Caco-2 (cell line): ENCODE data around the gene OSM. TPM values are rescaled to one million over a fixed set of nuclear protein-coding genes. Genes with fewer than 3 reads are reported as not detected.

Source experiments
- BruUV-seq: library from RNA; stranded (reverse); fragments of 400-500 nt; replicated peaks from 2 replicates; lab custom pipeline; 2021; lab: Mats Ljungman, UMichigan
- CTCF ChIA-PET: fragments of 300-600 bp; sonication (Branson Sonifier 250); formaldehyde crosslinking; loops from one replicate; lab custom pipeline; 2022; ENCODE audit warnings: antibody characterized with exemption; lab: Charles Lee
- POLR2A ChIA-PET: fragments of 300-600 bp; sonication (Branson Sonifier 250); formaldehyde crosslinking; loops from one replicate; lab custom pipeline; 2022; ENCODE audit warnings: antibody characterized with exemption; lab: Charles Lee
- DNase-seq, 2 experiments: peaks; one replicate each; pipeline versions ENCODE4 v3.0.0 to v3.0.0-alpha.2; 2020 to 2022
- H3K27me3 ChIP-seq: replicated peaks from 2 replicates; pipeline ENCODE4 v1.6.0; 2011; ENCODE audit warnings: low read length; ENCODE audit not compliant: control insufficient read depth, insufficient read depth
- H3K36me3 ChIP-seq: 2 replicates; pipeline ENCODE4 v1.5.1; 2011; ENCODE audit warnings: low read length; ENCODE audit not compliant: control insufficient read depth, insufficient read depth
- H3K4me1 ChIP-seq: fragments of 250-450 bp; sonication (Bioruptor Pico); 2 replicates; pipeline ENCODE4 v1.5.1; 2020; ENCODE audit warnings: mild to moderate bottlenecking
- H3K4me3 ChIP-seq: 2 replicates; pipeline ENCODE4 v1.5.1; 2011; ENCODE audit warnings: low read depth, mild to moderate bottlenecking, control low read depth, low read length
- H3K9me3 ChIP-seq: fragments of 250-450 bp; sonication (Bioruptor Pico); 2 replicates; pipeline ENCODE4 v1.5.1; 2020; ENCODE audit warnings: mild to moderate bottlenecking, moderate library complexity
- H3K27ac Mint-ChIP-seq: one replicate; pipeline ENCODE4 v1.8.0; 2022; ENCODE audit warnings: mixed read lengths; ENCODE audit not compliant: unreplicated experiment
- H3K27me3 Mint-ChIP-seq: one replicate; pipeline ENCODE4 v1.8.0; 2022; ENCODE audit warnings: mixed read lengths; ENCODE audit not compliant: insufficient read depth, unreplicated experiment
- H3K36me3 Mint-ChIP-seq: one replicate; pipeline ENCODE4 v1.8.0; 2022; ENCODE audit warnings: mild to moderate bottlenecking, mixed read lengths; ENCODE audit not compliant: insufficient read depth, unreplicated experiment
- H3K4me1 Mint-ChIP-seq: one replicate; pipeline ENCODE4 v1.8.0; 2022; ENCODE audit warnings: low read depth, mixed read lengths; ENCODE audit not compliant: unreplicated experiment
- H3K4me3 Mint-ChIP-seq: one replicate; pipeline ENCODE4 v1.8.0; 2022; ENCODE audit warnings: mild to moderate bottlenecking, moderate library complexity, mixed read lengths; ENCODE audit not compliant: unreplicated experiment
- H3K9me3 Mint-ChIP-seq: one replicate; pipeline ENCODE4 v1.8.0; 2022; ENCODE audit warnings: mixed read lengths; ENCODE audit not compliant: unreplicated experiment
- intact Hi-C: fragments of 100-400 bp; cut with micrococcal nuclease; formaldehyde crosslinking; loops from one replicate; pipeline ENCODE4 v1.10.0; 2022; ENCODE audit not compliant: unreplicated experiment
- total RNA-seq: library from RNA; stranded (reverse); gene quantifications from 2 replicates; pipeline ENCODE4 v1.2.3, GENCODE V29; 2022
- TF ChIP-seq, protein P1 (sequence below), 2 experiments: fragments of 200-600 bp in 1 of 2; IDR thresholded peaks; 1 replicate in 1 of 2; 2 replicates in 1 of 2; pipeline versions ENCODE4 v1.5.1 to v1.8.0; 2011 to 2022; ENCODE audit warnings: antibody characterized with exemption in 1 of 2, control low read depth in 1 of 2, inconsistent platforms in 1 of 2, low read depth in 1 of 2, low read length in 1 of 2, mild to moderate bottlenecking in 1 of 2, moderate library complexity in 1 of 2; ENCODE audit not compliant: insufficient read depth in 1 of 2, severe bottlenecking in 1 of 2, unreplicated experiment in 1 of 2

Gene OSM
- total RNA-seq, 1 experiment from 2014 or later = not detected

DNA sequence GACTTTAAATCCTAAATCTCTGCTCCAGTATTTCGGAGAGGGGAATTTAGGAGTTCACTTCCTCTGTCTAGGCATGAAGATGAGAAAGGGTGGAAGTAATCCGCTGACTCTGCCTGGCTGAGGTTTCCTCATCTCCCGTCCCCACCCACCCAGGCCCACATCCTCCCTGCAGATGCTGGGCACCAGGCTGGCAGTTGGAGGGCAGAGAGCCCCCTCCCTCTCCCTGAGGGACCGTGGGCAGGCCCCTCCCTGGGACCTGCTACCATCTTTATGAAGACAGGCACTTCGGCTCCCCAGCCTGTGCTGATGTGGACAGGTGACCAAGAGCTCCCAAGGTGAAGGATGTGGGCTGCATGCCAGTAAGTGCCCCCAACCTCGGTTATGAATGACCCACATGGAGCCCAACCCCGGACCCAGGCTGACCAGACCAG lies 16.0 kb upstream of the OSM start:
- H3K4me1 Mint-ChIP-seq = peaks cover 16% of the 10 kb centered on the region
- no TSS peak for BruUV-seq
- no peak overlapping the region for H3K4me3 ChIP-seq

DNA sequence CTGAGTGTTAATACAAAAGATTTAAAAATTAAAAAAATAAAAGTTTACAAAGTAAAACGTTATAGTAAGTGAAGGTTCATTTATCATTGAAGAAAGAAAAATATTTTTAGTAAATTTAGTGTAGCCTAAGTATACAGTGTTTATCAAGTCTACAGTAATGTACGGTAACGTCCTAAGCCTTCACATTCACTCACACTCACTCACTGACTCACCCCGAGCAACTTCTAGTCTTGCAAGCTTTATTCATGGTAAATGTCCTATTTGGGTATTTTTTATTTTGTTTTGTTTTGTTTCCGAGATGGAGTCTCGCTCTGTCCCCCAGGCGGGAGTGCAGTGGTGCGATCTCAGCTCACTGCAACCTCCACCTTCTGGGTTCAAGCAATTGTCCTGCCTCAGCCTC lies 13.9 kb upstream of the OSM start:
- DNase-seq = no peak
- ChIA-PET CTCF (interaction anchor here (0.6 to 1.5 kb wide), 2 partner anchors 20 to 912 kb away, joined by 3 to 4 read pairs; no protein-coding TSS in a partner anchor), POLR2A (no interaction called here)
- H3K27me3 Mint-ChIP-seq = no peaks in the 10 kb centered on the region
- H3K4me1 ChIP-seq = peaks cover 19% of the 10 kb centered on the region
- peaks cover 17% of the 10 kb centered on the region for H3K4me1 Mint-ChIP-seq
- TF ChIP-seq, protein P1, sequence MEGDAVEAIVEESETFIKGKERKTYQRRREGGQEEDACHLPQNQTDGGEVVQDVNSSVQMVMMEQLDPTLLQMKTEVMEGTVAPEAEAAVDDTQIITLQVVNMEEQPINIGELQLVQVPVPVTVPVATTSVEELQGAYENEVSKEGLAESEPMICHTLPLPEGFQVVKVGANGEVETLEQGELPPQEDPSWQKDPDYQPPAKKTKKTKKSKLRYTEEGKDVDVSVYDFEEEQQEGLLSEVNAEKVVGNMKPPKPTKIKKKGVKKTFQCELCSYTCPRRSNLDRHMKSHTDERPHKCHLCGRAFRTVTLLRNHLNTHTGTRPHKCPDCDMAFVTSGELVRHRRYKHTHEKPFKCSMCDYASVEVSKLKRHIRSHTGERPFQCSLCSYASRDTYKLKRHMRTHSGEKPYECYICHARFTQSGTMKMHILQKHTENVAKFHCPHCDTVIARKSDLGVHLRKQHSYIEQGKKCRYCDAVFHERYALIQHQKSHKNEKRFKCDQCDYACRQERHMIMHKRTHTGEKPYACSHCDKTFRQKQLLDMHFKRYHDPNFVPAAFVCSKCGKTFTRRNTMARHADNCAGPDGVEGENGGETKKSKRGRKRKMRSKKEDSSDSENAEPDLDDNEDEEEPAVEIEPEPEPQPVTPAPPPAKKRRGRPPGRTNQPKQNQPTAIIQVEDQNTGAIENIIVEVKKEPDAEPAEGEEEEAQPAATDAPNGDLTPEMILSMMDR (IDR thresholded peaks at IDR 0.05; ENCODE audit: insufficient read depth in 1 of 2, low read depth in 1 of 2, low read length in 1 of 2, severe bottlenecking in 1 of 2, unreplicated experiment in 1 of 2) = no peak
- no peaks in the 10 kb centered on the region for H3K9me3 ChIP-seq
- no peak overlapping the region for H3K4me3 Mint-ChIP-seq
- H3K36me3 ChIP-seq = no peaks in the 10 kb centered on the region; the same call in 1 of the 2 replicates
- H3K36me3 Mint-ChIP-seq = no peaks in the 10 kb centered on the region
- no peaks in the 10 kb centered on the region for H3K9me3 Mint-ChIP-seq
- no peak overlapping the region for H3K27ac Mint-ChIP-seq
- no peaks in the 10 kb centered on the region for H3K27me3 ChIP-seq
- no peak overlapping the region for H3K4me3 ChIP-seq
- BruUV-seq = no TSS peak
- intact Hi-C loops = loop anchor here (10.0 kb wide), 1 partner anchor 204 kb away; no protein-coding TSS in a partner anchor

More for the DNA sequence above, 16.0 kb upstream of the OSM start:
- intact Hi-C loops = loop anchor here (10.0 kb wide), 1 partner anchor 202 kb away; no protein-coding TSS in a partner anchor
- no peaks in the 10 kb centered on the region for H3K9me3 Mint-ChIP-seq
- Histone ChIP-seq H3K9me3 (no peaks in the 10 kb centered on the region), H3K36me3 (no peaks in the 10 kb centered on the region; the same call in 1 of the 2 replicates), H3K4me1 (peaks cover 10% of the 10 kb centered on the region), H3K27me3 (no peaks in the 10 kb centered on the region)
- POLR2A ChIA-PET = no interaction called here
- no peaks in the 10 kb centered on the region for H3K36me3 Mint-ChIP-seq
- DNase-seq = no peak
- CTCF ChIA-PET = interaction anchor here (0.7 kb wide), 1 partner anchor 70 kb away, joined by 4 read pairs; no protein-coding TSS in a partner anchor
- no peaks in the 10 kb centered on the region for H3K27me3 Mint-ChIP-seq
- H3K27ac Mint-ChIP-seq = no peak overlapping the region
- H3K4me3 Mint-ChIP-seq = no peak overlapping the region
- TF ChIP-seq, protein P1 (IDR thresholded peaks at IDR 0.05; ENCODE audit: insufficient read depth in 1 of 2, low read depth in 1 of 2, low read length in 1 of 2, severe bottlenecking in 1 of 2, unreplicated experiment in 1 of 2) = no peak

DNA sequence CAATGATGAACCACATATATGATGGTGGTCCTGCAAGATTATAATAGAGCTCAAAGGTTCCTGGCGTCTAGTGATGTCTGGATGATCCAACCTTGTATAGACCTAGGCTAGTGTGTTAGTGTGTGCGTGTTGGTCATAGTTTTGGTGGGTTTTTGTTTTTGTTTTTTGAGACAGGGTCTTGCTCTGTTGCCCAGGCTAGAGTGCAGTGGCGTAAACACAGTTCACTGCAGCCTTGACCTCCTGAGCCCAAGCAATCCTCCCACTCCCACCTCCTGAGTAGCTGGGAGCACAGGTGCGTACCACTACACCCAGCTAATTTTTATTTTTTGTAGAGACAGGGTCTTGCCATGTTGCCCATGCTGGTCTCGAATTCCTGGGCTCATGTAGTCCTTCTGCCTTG lies 13.3 kb upstream of the OSM start:
- DNase-seq = no peak
- no peaks in the 10 kb centered on the region for H3K27me3 Mint-ChIP-seq
- no peak overlapping the region for H3K4me3 ChIP-seq
- no peaks in the 10 kb centered on the region for H3K9me3 ChIP-seq
- H3K27ac Mint-ChIP-seq = no peak overlapping the region
- no peak overlapping the region for H3K4me3 Mint-ChIP-seq
- no peaks in the 10 kb centered on the region for H3K9me3 Mint-ChIP-seq
- no peaks in the 10 kb centered on the region; the same call in 1 of the 2 replicates for H3K36me3 ChIP-seq
- no TSS peak for BruUV-seq
- ChIA-PET POLR2A (no interaction called here), CTCF (interaction anchor here (1.5 kb wide), 1 partner anchor 19 kb away, joined by 4 read pairs; no protein-coding TSS in a partner anchor)
- no peaks in the 10 kb centered on the region for H3K27me3 ChIP-seq
- peaks cover 14% of the 10 kb centered on the region for H3K4me1 Mint-ChIP-seq
- no peaks in the 10 kb centered on the region for H3K36me3 Mint-ChIP-seq
- TF ChIP-seq, protein P1 (IDR thresholded peaks at IDR 0.05; ENCODE audit: insufficient read depth in 1 of 2, low read depth in 1 of 2, low read length in 1 of 2, severe bottlenecking in 1 of 2, unreplicated experiment in 1 of 2) = no peak
- intact Hi-C loops = loop anchor here (10.0 kb wide), 1 partner anchor 205 kb away; no protein-coding TSS in a partner anchor
- H3K4me1 ChIP-seq = peaks cover 19% of the 10 kb centered on the region
